ENCODE results near the gene NEK7. TPM values are rescaled to one million over a fixed set of nuclear protein-coding genes. Genes with fewer than 3 reads are reported as not detected.
"Not testable (repeated sequence)": the region's sequence is repeated elsewhere in the genome, so short reads cannot be mapped to it uniquely, and the experiment has no call there.

NEK7 gene
- total RNA-seq, 4 donors from 2014 or later: 45.7 to 75.7 (median 53.5) TPM

- no peak for TF ChIP-seq EP300 (IDR thresholded peaks at IDR 0.05)
- TF ChIP-seq POLR2A (IDR thresholded peaks at IDR 0.05): no peak
- no peak for TF ChIP-seq POLR2AphosphoS5 (IDR thresholded peaks at IDR 0.05)
- no peak for TF ChIP-seq CTCF (IDR thresholded peaks at IDR 0.05)
- Histone ChIP-seq H3K36me3 (peaks cover 21% of the 10 kb centered on the region), H3K9me3 (no peaks in the 10 kb centered on the region), H3K4me1 (no peaks in the 10 kb centered on the region), H3K4me3 (no peak overlapping the region), H3K27me3 (no peaks in the 10 kb centered on the region), H3K27ac (no peak overlapping the region)
- 98% methylated on average over 7 of the region's 8 CpGs for WGBS
- no peak for DNase-seq (ENCODE audit: low spot score in 2 of 2)
Observed at GRCh38 chr1:198212126-198212525, 55.3 kb downstream of the NEK7 start.

DNA sequence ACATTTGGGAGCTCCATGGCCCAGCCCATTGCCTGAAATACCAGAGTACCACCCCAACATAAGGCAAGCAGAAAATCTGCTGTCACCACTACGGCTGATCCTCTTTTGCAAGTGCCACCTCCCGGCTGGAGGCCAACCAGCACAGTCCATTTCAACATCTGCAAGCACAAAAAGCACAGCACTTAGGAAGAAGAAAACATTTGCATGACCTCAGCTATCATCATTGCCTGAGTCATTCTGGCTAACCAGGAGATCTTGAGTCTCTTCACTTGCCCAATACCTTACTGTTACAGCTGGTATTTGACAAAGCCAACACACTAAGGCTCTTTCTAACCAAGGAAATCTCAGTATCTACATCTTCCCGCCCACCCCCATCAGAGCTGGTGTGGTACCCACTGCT is 55.9 kb downstream of the NEK7 start:
- no peaks in the 10 kb centered on the region for H3K27me3 ChIP-seq
- no peaks in the 10 kb centered on the region for H3K4me1 ChIP-seq
- peaks cover 21% of the 10 kb centered on the region for H3K36me3 ChIP-seq
- no peak for DNase-seq (ENCODE audit: low spot score in 2 of 2)
- TF ChIP-seq EP300 (IDR thresholded peaks at IDR 0.05) (no peak), CTCF (IDR thresholded peaks at IDR 0.05) (no peak), POLR2AphosphoS5 (IDR thresholded peaks at IDR 0.05) (no peak), POLR2A (IDR thresholded peaks at IDR 0.05) (no peak)
- H3K27ac ChIP-seq: no peak overlapping the region
- no peaks in the 10 kb centered on the region for H3K9me3 ChIP-seq
- no peak overlapping the region for H3K4me3 ChIP-seq
- WGBS: 100% methylated on average over 3 of the region's 3 CpGs

DNA sequence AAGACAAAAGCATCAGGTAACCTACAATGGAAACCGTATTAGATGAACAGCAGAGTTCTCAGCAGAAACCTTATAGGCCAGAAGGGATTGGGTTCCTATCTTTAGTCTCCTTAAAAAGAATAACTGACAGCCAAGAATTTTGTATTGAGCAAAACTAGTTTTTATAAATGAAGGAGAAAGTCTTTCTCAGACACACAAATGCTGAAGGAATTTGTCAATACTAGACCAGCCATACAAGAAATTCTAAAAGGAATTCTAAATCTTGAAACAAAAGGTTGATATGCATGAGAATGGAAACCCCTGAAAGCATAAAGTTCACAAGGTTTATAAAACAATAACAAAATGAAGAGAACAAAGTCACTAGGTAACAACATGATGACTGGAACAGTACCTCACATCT is 58.1 kb downstream of the NEK7 start:
- Histone ChIP-seq H3K27ac (no peak overlapping the region), H3K4me3 (no peak overlapping the region), H3K4me1 (no peaks in the 10 kb centered on the region), H3K36me3 (peaks cover 17% of the 10 kb centered on the region), H3K27me3 (no peaks in the 10 kb centered on the region), H3K9me3 (no peaks in the 10 kb centered on the region)
- 93% methylated on average over 1 of the region's 1 CpG for WGBS
- TF ChIP-seq CTCF (IDR thresholded peaks at IDR 0.05): no peak
- TF ChIP-seq EP300 (IDR thresholded peaks at IDR 0.05): no peak
- no peak for TF ChIP-seq POLR2A (IDR thresholded peaks at IDR 0.05)
- TF ChIP-seq POLR2AphosphoS5 (IDR thresholded peaks at IDR 0.05): no peak
- no peak for DNase-seq (ENCODE audit: low spot score in 2 of 2)

DNA sequence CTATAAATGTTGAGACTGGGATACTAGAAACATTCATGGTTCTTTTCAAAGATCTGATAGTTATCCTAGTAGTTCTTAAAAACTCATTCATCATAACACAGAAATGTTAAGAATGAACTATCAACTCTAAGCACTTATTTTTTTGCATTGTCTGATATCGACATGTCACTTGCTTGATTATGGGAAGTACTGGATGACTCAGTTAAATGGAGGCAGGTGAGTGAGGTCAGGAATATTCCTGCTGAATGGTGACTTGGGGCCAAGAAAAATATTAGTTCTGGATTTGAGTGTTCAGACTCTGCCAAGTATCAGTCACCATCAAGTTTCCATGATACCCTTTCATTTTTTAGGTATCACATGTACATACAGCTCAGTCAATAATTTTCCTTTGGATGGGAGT is 63.6 kb downstream of the NEK7 start:
- Histone ChIP-seq H3K36me3 (no peaks in the 10 kb centered on the region), H3K27ac (no peak overlapping the region), H3K4me3 (no peak overlapping the region), H3K4me1 (peaks cover 3% of the 10 kb centered on the region), H3K9me3 (no peaks in the 10 kb centered on the region), H3K27me3 (no peaks in the 10 kb centered on the region)
- TF ChIP-seq POLR2A (IDR thresholded peaks at IDR 0.05) (no peak), EP300 (IDR thresholded peaks at IDR 0.05) (no peak), POLR2AphosphoS5 (IDR thresholded peaks at IDR 0.05) (no peak), CTCF (IDR thresholded peaks at IDR 0.05) (no peak)
- WGBS: 40% methylated on average over 1 of the region's 1 CpG
- DNase-seq (ENCODE audit: low spot score in 2 of 2): no peak

DNA sequence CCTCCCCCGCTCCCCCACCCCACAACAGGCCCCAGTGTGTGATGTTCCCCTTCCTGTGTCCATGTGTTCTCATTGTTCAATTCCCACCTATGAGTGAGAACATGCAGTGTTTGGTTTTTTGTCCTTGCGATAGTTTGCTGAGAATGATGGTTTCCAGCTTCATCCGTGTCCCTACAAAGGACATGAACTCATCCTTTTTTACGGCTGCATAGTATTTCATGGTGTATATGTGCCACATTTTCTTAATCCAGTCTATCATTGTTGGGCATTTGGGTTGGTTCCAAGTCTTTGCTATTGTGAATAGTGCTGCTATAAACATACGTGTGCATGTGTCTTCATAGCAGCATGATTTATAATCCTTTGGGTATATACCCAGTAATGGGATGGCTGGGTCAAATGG is 70.2 kb downstream of the NEK7 start:
- H3K4me3 ChIP-seq; H3K36me3 ChIP-seq; H3K27ac ChIP-seq; DNase-seq (ENCODE audit: low spot score in 2 of 2); H3K9me3 ChIP-seq; H3K27me3 ChIP-seq; H3K4me1 ChIP-seq: not testable (repeated sequence)
- WGBS: 97% methylated on average over 5 of the region's 5 CpGs

DNA sequence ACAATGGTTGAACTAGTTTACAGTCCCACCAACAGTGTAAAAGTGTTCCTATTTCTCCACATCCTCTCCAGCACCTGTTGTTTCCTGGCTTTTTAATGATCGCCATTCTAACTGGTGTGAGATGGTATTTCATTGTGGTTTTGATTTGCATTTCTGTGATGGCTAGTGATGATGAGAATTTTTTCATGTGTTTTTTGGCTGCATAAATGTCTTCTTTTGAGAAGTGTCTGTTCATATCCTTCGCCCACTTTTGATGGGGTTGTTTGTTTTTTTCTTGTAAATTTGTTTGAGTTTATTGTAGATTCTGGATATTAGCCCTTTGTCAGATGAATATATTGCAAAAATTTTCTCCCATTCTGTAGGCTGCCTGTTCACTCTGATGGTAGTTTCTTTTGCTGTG is 70.7 kb downstream of the NEK7 start:
- DNase-seq (ENCODE audit: low spot score in 2 of 2): not testable (repeated sequence)
- 97% methylated on average over 2 of the region's 2 CpGs for WGBS

More for the DNA sequence above, 70.7 kb downstream of the NEK7 start:
- not testable (repeated sequence) for H3K4me3 ChIP-seq, H3K4me1 ChIP-seq, H3K36me3 ChIP-seq, H3K27me3 ChIP-seq, H3K27ac ChIP-seq, H3K9me3 ChIP-seq

Data from suprapubic skin (tissue), 4 donors.